Mucosa of descending colon (tissue), 3 donors: Measurements from ENCODE around the gene KLF3. TPM values are rescaled to one million over a fixed set of nuclear protein-coding genes. Genes with fewer than 3 reads are reported as not detected.

ENCODE experiments used
- ATAC-seq: fragments of 200-7000 bp; cut with Tn5 transposase; one replicate; pipeline ENCODE4 v1.9.1; 2020; ENCODE audit warnings: mild to moderate bottlenecking, moderate library complexity
- DNase-seq, 3 donors: peaks; one replicate each; pipeline ENCODE4 v3.0.0-alpha.2; 2020
- H3K36me3 ChIP-seq: fragments of 200-600 bp; one replicate; pipeline ENCODE4 v1.8.0; 2021; ENCODE audit warnings: low read depth, mild to moderate bottlenecking
- H3K4me1 ChIP-seq: fragments of 200-600 bp; one replicate; pipeline ENCODE4 v1.8.0; 2021; ENCODE audit warnings: low read depth, mild to moderate bottlenecking
- H3K4me3 ChIP-seq: fragments of 200-600 bp; one replicate; pipeline ENCODE4 v1.8.0; 2021; ENCODE audit warnings: mild to moderate bottlenecking
- H3K9me3 ChIP-seq: fragments of 200-600 bp; one replicate; pipeline ENCODE4 v1.8.0; 2021; ENCODE audit warnings: mild to moderate bottlenecking
- CTCF ChIP-seq: fragments of 200-600 bp; IDR thresholded peaks from one replicate; pipeline ENCODE4 v1.8.0; 2022; ENCODE audit warnings: antibody characterized with exemption, mild to moderate bottlenecking
- intact Hi-C, 2 donors: fragments of 100-400 bp; cut with DNase I in 1 of 2; cut with micrococcal nuclease in 1 of 2; formaldehyde crosslinking; loops; one replicate each; pipeline versions ENCODE4 v1.11.0 to v1.11.1; 2022; cut with DNase I, micrococcal nuclease
- total RNA-seq, 3 donors: library from RNA; stranded (reverse); fragmentation: NEBNext Ultra II Directional in 2 of 3; extraction: Animal tissue kit (Norgen Biotek cat#: 25700) in 2 of 3; gene quantifications; one replicate each; pipeline versions ENCODE4 v1.2.1 to v1.2.4, GENCODE V29; 2021 to 2023
- donor health status: DM: no; HTN: no; CAD: no; lungs with moderate emphysema.
- donor health status: DM: no; HTN: no; CAD: no.
- donor health status: DM: no; HTN: yes; CAD: no.

The KLF3 gene
- total RNA-seq, 3 donors from 2014 or later = 102 to 151 (median 128) TPM

- no peaks in the 10 kb centered on the region for H3K9me3 ChIP-seq
- no peak overlapping the region for H3K4me3 ChIP-seq
- ATAC-seq (no peak), DNase-seq (peak; percentile 53 to 69 (median 65))
- intact Hi-C loops = loop anchor here (10.0 kb wide), 2 partner anchors 352 to 602 kb away; no protein-coding TSS in a partner anchor
- peaks cover 3% of the 10 kb centered on the region for H3K36me3 ChIP-seq
- peaks cover 66% of the 10 kb centered on the region for H3K4me1 ChIP-seq
- no peak for TF ChIP-seq CTCF
These were observed 13.0 kb downstream of the KLF3 start for GRCh38 chr4:38676986-38677385.

GRCh38 chr4:38677441-38677840 lies 13.4 kb downstream of the KLF3 start:
- ATAC-seq = no peak
- intact Hi-C loops = loop anchor here (10.0 kb wide), 2 partner anchors 353 to 603 kb away; no protein-coding TSS in a partner anchor
- no peak for DNase-seq
- H3K9me3 ChIP-seq = no peaks in the 10 kb centered on the region
- H3K4me1 ChIP-seq = peaks cover 62% of the 10 kb centered on the region
- no peak for TF ChIP-seq CTCF
- no peak overlapping the region for H3K4me3 ChIP-seq
- H3K36me3 ChIP-seq = peaks cover 3% of the 10 kb centered on the region

GRCh38 chr4:38678078-38678477 lies 14.1 kb downstream of the KLF3 start:
- no peak for TF ChIP-seq CTCF
- intact Hi-C loops = loop anchor here (10.0 kb wide), 2 partner anchors 353 to 603 kb away; no protein-coding TSS in a partner anchor
- no peak overlapping the region for H3K4me3 ChIP-seq
- H3K9me3 ChIP-seq = no peaks in the 10 kb centered on the region
- ATAC-seq (no peak), DNase-seq (no peak)
- peaks cover 3% of the 10 kb centered on the region for H3K36me3 ChIP-seq
- H3K4me1 ChIP-seq = peaks cover 56% of the 10 kb centered on the region

GRCh38 chr4:38679921-38680320 lies 15.9 kb downstream of the KLF3 start:
- Histone ChIP-seq H3K4me3 (no peak overlapping the region), H3K9me3 (no peaks in the 10 kb centered on the region), H3K4me1 (peaks cover 49% of the 10 kb centered on the region), H3K36me3 (peaks cover 3% of the 10 kb centered on the region)
- no peak for ATAC-seq
- TF ChIP-seq CTCF = no peak
- intact Hi-C loops = loop anchor here (10.0 kb wide), 2 partner anchors 355 to 605 kb away; no protein-coding TSS in a partner anchor
- no peak for DNase-seq

- DNase-seq = no peak
- Histone ChIP-seq H3K36me3 (peaks cover 3% of the 10 kb centered on the region), H3K4me3 (no peak overlapping the region), H3K4me1 (peaks cover 51% of the 10 kb centered on the region), H3K9me3 (no peaks in the 10 kb centered on the region)
- intact Hi-C loops = no loop called here
- no peak for TF ChIP-seq CTCF
- no peak for ATAC-seq
These were observed 17.4 kb downstream of the KLF3 start for GRCh38 chr4:38681281-38681991.
